Brain microvascular endothelial cell (primary cell): Measurements from ENCODE around the gene DDX56.

ENCODE experiments used
- DNase-seq: peaks from one replicate; pipeline ENCODE4 v3.0.0-alpha.2; 2020
- H3K27ac ChIP-seq: fragments of 250-450 bp; sonication (Bioruptor Pico); 2 replicates; pipeline ENCODE4 v1.5.1; 2020; ENCODE audit warnings: mild to moderate bottlenecking, moderate library complexity
- H3K27me3 ChIP-seq: fragments of 250-450 bp; sonication (Bioruptor Pico); replicated peaks from 2 replicates; pipeline ENCODE4 v1.5.1; 2020; ENCODE audit warnings: mild to moderate bottlenecking
- H3K36me3 ChIP-seq: fragments of 250-450 bp; sonication (Bioruptor Pico); replicated peaks from 2 replicates; pipeline ENCODE4 v1.5.1; 2020; ENCODE audit warnings: mild to moderate bottlenecking
- H3K4me3 ChIP-seq: 2 replicates; pipeline ENCODE4 v1.5.1; 2011; ENCODE audit warnings: low read depth, mild to moderate bottlenecking, control low read depth, low read length, moderate library complexity
- in situ Hi-C: cut with HindIII; loops from 2 replicates; pipeline ENCODE4 v1.10.0; 2017; ENCODE audit warnings: low sequenced_read_pairs, low pct_ligation_motif_present
- TF ChIP-seq, protein P1 (sequence below): IDR thresholded peaks from 2 replicates; pipeline ENCODE4 v1.5.1; 2011; ENCODE audit warnings: low read depth, mild to moderate bottlenecking, moderate library complexity, low read length, control low read depth, inconsistent platforms; ENCODE audit errors: missing control alignments

Gene DDX56

DNA sequence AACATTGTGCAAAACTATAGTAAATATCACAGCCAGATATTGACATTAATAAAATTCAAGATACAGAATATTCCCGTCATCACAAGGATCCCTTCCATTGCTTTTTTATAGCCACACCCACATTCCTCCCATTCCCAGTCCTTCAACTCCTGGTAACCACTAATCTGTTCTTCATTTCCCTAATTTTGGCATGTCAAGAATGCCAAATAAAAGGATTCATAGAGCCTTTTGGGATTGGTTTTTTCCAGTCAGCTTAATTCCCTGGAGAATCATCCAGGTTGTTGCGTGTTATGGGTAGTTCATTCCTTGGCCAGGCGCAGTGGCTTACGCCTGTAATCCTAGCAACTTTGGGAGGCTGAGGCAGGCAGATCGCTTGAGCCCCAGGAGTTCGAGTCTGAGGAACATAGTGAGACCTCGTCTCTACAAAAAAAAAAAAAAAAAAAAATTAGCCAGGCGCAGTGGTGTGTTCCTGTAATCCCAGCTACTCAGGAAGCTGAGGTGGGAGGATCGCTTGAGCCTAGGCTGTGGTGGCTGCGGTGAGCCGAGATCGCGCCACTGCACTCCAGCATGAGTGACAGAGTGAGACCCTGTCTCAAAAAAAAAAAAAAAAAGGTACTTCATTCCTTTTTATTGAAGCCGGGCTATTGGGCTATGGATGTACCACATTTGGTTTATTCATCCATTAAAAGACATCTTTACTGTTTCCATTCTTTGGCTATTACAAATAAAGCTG is 35.4 kb upstream of the DDX56 start:
- DNase-seq: no peak
- TF ChIP-seq, protein P1, sequence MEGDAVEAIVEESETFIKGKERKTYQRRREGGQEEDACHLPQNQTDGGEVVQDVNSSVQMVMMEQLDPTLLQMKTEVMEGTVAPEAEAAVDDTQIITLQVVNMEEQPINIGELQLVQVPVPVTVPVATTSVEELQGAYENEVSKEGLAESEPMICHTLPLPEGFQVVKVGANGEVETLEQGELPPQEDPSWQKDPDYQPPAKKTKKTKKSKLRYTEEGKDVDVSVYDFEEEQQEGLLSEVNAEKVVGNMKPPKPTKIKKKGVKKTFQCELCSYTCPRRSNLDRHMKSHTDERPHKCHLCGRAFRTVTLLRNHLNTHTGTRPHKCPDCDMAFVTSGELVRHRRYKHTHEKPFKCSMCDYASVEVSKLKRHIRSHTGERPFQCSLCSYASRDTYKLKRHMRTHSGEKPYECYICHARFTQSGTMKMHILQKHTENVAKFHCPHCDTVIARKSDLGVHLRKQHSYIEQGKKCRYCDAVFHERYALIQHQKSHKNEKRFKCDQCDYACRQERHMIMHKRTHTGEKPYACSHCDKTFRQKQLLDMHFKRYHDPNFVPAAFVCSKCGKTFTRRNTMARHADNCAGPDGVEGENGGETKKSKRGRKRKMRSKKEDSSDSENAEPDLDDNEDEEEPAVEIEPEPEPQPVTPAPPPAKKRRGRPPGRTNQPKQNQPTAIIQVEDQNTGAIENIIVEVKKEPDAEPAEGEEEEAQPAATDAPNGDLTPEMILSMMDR: no peak
- Histone ChIP-seq H3K4me3 (no peak overlapping the region), H3K27ac (no peak overlapping the region), H3K36me3 (no peaks in the 10 kb centered on the region), H3K27me3 (no peaks in the 10 kb centered on the region)
- in situ Hi-C loops: no loop called here

DNA sequence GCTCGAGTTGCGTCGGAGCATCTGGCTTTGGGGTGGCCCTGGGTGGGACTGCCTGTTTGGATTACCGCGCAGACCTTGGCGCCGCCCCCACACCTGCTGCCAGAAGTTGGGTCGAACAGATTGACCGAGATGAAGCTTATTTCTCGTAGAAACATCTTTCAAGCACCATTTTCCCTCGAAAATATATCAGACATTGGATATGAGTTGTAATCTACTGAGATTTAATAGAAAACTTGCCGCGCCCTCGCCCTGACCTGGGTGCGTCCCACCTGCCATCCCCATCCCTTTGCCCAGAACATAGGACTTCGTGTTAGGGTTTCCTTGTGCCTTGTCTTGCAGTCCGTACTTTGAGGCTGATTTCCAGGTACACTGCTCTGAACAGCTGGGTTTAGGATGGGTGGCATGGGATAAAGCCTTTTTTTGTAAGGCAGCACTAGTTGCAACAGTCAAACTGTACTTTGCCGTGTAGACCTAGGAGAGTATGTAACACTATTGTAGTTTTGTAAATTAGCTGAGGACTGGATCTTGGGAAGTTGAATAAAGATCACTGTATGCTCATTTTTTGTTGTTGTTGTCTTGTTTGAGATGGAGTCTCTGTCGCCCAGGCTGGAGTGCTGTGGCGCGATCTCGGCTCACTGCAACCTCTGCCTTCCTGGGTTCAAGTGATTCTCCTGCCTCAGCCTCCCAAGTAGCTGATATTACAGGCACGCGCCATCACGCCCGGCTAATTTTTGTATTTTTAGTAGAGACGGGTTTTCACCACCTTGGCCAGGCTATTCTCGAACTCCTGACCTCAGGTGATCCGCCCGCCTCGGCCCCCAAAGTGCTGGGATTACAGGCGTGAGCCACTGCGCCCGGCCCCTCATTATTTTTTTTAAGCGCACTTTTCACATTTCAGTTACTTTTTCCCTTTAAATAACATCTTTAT is 33.7 kb upstream of the DDX56 start:
- Histone ChIP-seq H3K36me3 (no peaks in the 10 kb centered on the region), H3K27me3 (no peaks in the 10 kb centered on the region), H3K4me3 (peak overlapping the region; percentile 95), H3K27ac (peak overlapping the region; percentile 91)
- TF ChIP-seq, protein P1: no peak
- in situ Hi-C loops: no loop called here
- no peak for DNase-seq

DNA sequence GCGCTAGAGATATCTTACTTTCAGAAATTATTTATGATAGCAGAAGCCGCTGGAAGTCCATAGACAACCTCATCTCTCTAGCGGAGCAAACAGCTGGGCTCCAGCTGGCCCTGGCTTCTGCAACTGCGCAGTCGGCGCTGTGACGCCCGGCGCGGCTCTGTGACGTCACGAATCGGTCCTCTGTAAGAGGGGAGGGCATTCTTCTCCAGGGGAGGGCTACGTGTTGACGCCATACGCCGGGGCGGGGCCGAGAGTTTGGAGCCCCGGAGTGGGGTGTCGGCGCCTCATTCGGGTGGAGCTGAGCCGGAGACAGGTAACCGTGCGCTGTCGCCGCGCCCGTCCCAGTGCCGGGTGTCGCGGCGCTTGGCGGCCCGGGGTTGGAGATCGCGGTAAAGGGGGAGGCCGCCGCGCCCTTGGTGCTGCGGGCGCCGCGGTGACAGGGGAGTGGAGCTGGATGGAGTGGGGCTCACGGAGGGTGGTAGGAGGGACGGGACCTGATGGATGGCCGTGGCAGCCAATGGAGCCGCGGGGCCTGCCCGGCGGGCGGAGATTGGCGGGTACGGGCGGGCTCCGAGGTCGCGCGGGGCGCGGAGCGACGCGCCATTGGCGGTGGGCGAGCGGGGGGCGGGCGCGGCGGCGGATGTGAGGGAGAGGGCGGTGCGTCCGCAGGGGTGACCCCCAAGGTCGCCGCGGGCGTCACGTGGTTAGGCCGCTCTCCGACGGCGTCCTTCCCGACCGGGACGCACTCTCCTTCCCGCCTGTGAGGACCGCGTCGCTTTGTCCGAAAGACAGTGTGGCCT is 32.8 kb upstream of the DDX56 start, which contains the start of gene OGDH:
Gene OGDH (plus strand): TSS at position 287 of the 800 bp plus-strand sequence. CDS start 17,717 bp downstream, outside the sequence.
- in situ Hi-C loops: no loop called here

DNA sequence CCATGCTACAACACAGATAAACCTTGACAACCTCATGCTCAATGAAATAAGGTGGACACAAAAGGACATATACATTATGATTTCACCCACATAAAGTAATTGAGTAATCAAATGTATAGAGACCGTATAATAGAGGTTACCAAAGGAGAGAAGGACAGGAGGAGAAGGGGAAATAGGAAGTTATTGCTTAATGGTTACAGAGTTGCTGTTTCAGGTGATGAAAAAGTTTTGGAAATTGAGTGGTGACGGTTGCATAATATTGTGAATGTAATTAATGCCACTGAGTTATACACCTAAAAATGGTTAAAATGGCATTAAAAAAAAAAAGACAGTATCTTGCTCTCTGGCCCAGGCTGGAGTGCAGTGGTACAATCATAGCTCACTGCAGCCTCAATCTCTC is 31.2 kb upstream of the DDX56 start:
- Histone ChIP-seq H3K4me3 (no peak overlapping the region), H3K27ac (no peak overlapping the region), H3K36me3 (no peaks in the 10 kb centered on the region), H3K27me3 (no peaks in the 10 kb centered on the region)
- in situ Hi-C loops: no loop called here
- DNase-seq: no peak
- TF ChIP-seq, protein P1: no peak

More for the DNA sequence above, 32.8 kb upstream of the DDX56 start, which contains the start of gene OGDH:
- peak; percentile 97 for DNase-seq
- Histone ChIP-seq H3K27me3 (no peaks in the 10 kb centered on the region), H3K36me3 (no peaks in the 10 kb centered on the region), H3K27ac (peak within 1 kb of the TSS; percentile 91), H3K4me3 (peak within 1 kb of the TSS; percentile 95)
- TF ChIP-seq, protein P1: no peak

DNA sequence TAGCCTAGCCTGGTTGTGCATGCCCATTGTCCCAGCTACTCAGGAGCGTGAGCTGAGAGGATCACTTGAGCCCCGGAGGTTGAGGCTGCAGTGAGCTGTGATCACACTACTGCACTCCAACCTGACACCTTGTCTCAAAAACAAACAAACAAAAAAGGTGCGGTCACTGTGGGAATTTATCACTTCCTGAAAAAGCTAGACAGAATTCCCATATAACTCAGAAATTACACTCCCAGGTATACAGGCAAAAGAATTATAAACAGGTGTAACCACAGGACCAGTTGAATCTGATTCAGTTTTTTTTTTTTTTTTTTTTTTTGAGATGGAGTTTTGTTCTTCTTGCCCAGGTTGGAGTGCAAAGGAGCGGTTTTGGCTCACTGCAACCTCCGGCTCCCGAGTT is 29.5 kb upstream of the DDX56 start:
- Histone ChIP-seq H3K36me3 (no peaks in the 10 kb centered on the region), H3K4me3 (no peak overlapping the region), H3K27me3 (no peaks in the 10 kb centered on the region), H3K27ac (no peak overlapping the region)
- no peak for DNase-seq
- TF ChIP-seq, protein P1: no peak
- in situ Hi-C loops: no loop called here
